K562 (cell line): ENCODE measurements around the gene MAPK8IP2. TPM values are rescaled to one million over a fixed set of nuclear protein-coding genes. Genes with fewer than 3 reads are reported as not detected.

Source experiments
- ATF1 ChIP-seq, 2 experiments: fragments of 450-650 bp in 1 of 2; IDR thresholded peaks; 2 replicates each; pipeline ENCODE4 v1.6.1; 2016; ENCODE audit warnings: missing compliant biosample characterization in 1 of 2, missing genetic modification characterization in 1 of 2
- BRD4 ChIP-seq: fragments of 200-600 bp; sonication (generic); IDR thresholded peaks from 2 replicates; pipeline ENCODE4 v1.6.1; 2017; ENCODE audit warnings: inconsistent platforms
- CBFB ChIP-seq: sonication (generic); formaldehyde crosslinking; IDR thresholded peaks from 2 replicates; pipeline ENCODE4 v1.4.0; 2020; ENCODE audit warnings: mild to moderate bottlenecking, missing genetic modification reagents
- CBX3 ChIP-seq, 2 experiments: IDR thresholded peaks; 1 replicate in 1 of 2; 2 replicates in 1 of 2; pipeline ENCODE4 v1.6.1; 2012; ENCODE audit warnings: inconsistent platforms in 2 of 2, low read length in 2 of 2, borderline replicate concordance in 1 of 2, control low read depth in 1 of 2
- CBX5 ChIP-seq: IDR thresholded peaks from 2 replicates; pipeline ENCODE4 v1.6.1; 2014; ENCODE audit warnings: low read depth, borderline replicate concordance
- CREB1 ChIP-seq, 2 experiments: sonication (generic) in 1 of 2; formaldehyde crosslinking in 1 of 2; IDR thresholded peaks; 2 replicates each; pipeline versions ENCODE4 v1.6.1 to v1.8.0; 2012 to 2022; ENCODE audit warnings: inconsistent platforms in 1 of 2, mild to moderate bottlenecking in 1 of 2, missing genetic modification reagents in 1 of 2, moderate library complexity in 1 of 2
- FOXK1 ChIP-seq: sonication (generic); formaldehyde crosslinking; IDR thresholded peaks from 2 replicates; pipeline ENCODE4 v1.8.0; 2022; ENCODE audit warnings: missing genetic modification reagents, mild to moderate bottlenecking, borderline replicate concordance
- HCFC1 ChIP-seq: IDR thresholded peaks from 2 replicates; pipeline ENCODE4 v1.6.1; 2012; ENCODE audit warnings: low read depth, low read length, improper control_type of control experiment
- HNRNPL ChIP-seq: fragments of 200-400 bp; formaldehyde crosslinking; IDR thresholded peaks from 2 replicates; pipeline ENCODE4 v1.6.1; 2017; ENCODE audit warnings: low read depth, mild to moderate bottlenecking, low read length
- MIER1 ChIP-seq: fragments of 450-650 bp; IDR thresholded peaks from 2 replicates; pipeline ENCODE4 v1.6.1; 2016; ENCODE audit warnings: antibody characterized with exemption, mild to moderate bottlenecking, low read depth
- PRMT5 ChIP-seq: sonication (generic); formaldehyde crosslinking; IDR thresholded peaks from 2 replicates; pipeline ENCODE4 v1.5.0; 2020; ENCODE audit warnings: missing genetic modification reagents
- RBM34 ChIP-seq: fragments of 200-400 bp; formaldehyde crosslinking; IDR thresholded peaks from 2 replicates; pipeline ENCODE4 v1.6.1; 2018; ENCODE audit warnings: low read length, borderline replicate concordance; ENCODE audit not compliant: insufficient read depth
- SAFB2 ChIP-seq: fragments of 200-400 bp; formaldehyde crosslinking; IDR thresholded peaks from 2 replicates; pipeline ENCODE4 v1.6.1; 2018; ENCODE audit warnings: borderline replicate concordance, low read length, low read depth, moderate library complexity; ENCODE audit not compliant: severe bottlenecking
- SMARCA5 ChIP-seq: fragments of 450-650 bp; IDR thresholded peaks from 2 replicates; pipeline ENCODE4 v1.6.1; 2016
- TAF9B ChIP-seq: fragments of 450-650 bp; IDR thresholded peaks from 2 replicates; pipeline ENCODE4 v1.6.1; 2018; ENCODE audit warnings: mild to moderate bottlenecking; ENCODE audit not compliant: partially characterized antibody
- XRCC3 ChIP-seq: fragments of 450-650 bp; IDR thresholded peaks from 2 replicates; pipeline ENCODE4 v1.6.1; 2017; ENCODE audit warnings: mild to moderate bottlenecking, moderate library complexity
- ZNF165 ChIP-seq: fragments of 250-450 bp; sonication (Bioruptor Pico); IDR thresholded peaks from 2 replicates; pipeline ENCODE4 v1.4.0; 2020; ENCODE audit warnings: borderline replicate concordance
- ZNF408 ChIP-seq: fragments of 250-450 bp; sonication (Bioruptor Pico); IDR thresholded peaks from 2 replicates; pipeline ENCODE4 v1.4.0; 2020; ENCODE audit warnings: low read depth, mild to moderate bottlenecking, moderate library complexity
- ZNF77 ChIP-seq: fragments of 250-450 bp; sonication (Bioruptor Pico); IDR thresholded peaks from 2 replicates; pipeline ENCODE4 v1.5.0; 2020
- polyA plus RNA-seq, 8 experiments: library from polyadenylated mRNA; depleted of rRNA in 4 of 8; stranded (reverse) in 5 of 8; unstranded in 3 of 8; fragments of >200 nt; fragmentation: Nextera tagmentation in 2 of 8; fragmentation: Illumina TruSeq in 1 of 8; extraction: Ambion mirVana in 2 of 8; extraction: Trizol in 1 of 8; gene quantifications; 2 replicates each; pipeline versions ENCODE4 v1.2.1 to v1.2.3, GENCODE V29; 2011 to 2014; ENCODE audit warnings: inconsistent platforms in 1 of 8, missing spikeins in 1 of 8
- total RNA-seq, 7 experiments: library from RNA; depleted of rRNA in 6 of 7; stranded (reverse); fragments of >200 nt in 6 of 7; fragmentation: Illumina TruSeq in 2 of 7; extraction: Trizol in 2 of 7; gene quantifications; 2 replicates each; pipeline versions ENCODE4 v1.2.1 to v1.2.3, GENCODE V29; 2011 to 2021; ENCODE audit warnings: low replicate concordance in 1 of 7
- TF ChIP-seq, protein P1 (sequence below), 2 experiments: fragments of 450-650 bp; conservative IDR thresholded peaks; 2 replicates each; pipeline ENCODE4 v1.6.1; 2017; ENCODE audit warnings: mild to moderate bottlenecking in 2 of 2, moderate library complexity in 2 of 2
- TF ChIP-seq, protein P2 (sequence below): IDR thresholded peaks from 3 replicates; pipeline ENCODE4 v1.6.1; 2011; ENCODE audit warnings: borderline replicate concordance, mild to moderate bottlenecking; ENCODE audit not compliant: insufficient read length, insufficient read depth
- TF ChIP-seq, protein P3 (sequence below): conservative IDR thresholded peaks from 2 replicates; pipeline ENCODE4 v1.6.1; 2011; ENCODE audit warnings: low read depth, mild to moderate bottlenecking, low read length; ENCODE audit not compliant: control insufficient read depth
- TF ChIP-seq, protein P4 (sequence below): fragments of 250-450 bp; sonication (Bioruptor Pico); IDR thresholded peaks from 2 replicates; pipeline ENCODE4 v1.8.0; 2021; ENCODE audit warnings: mild to moderate bottlenecking, moderate library complexity

MAPK8IP2 gene
- total and polyA plus RNA-seq, 9 of the 15 experiments (the other 6 are each of a cell fraction or from before 2014, with no cell fraction given): 0.01 to 0.47 (median 0.07) TPM; not detected in 2

GRCh38 chr22:50628543-50629134, 28.0 kb downstream of the MAPK8IP2 start (continued):
- TF ChIP-seq CREB1 (IDR thresholded peaks at IDR 0.05) (no peak), CREB1 (CRISPR knock-in tag; IDR thresholded peaks at IDR 0.05) (no peak), HNRNPL (no peak), FOXK1 (CRISPR knock-in tag) (no peak), PRMT5 (no peak), CBX3 (IDR thresholded peaks at IDR 0.05; ENCODE audit: borderline replicate concordance in 1 of 2, low read length in 2 of 2) (no peak), ZNF165 (CRISPR knock-in tag) (no peak), CBFB (CRISPR knock-in tag) (no peak), BRD4 (no peak), ATF1 (CRISPR knock-in tag; IDR thresholded peaks at IDR 0.05) (no peak), ATF1 (tag; IDR thresholded peaks at IDR 0.05) (no peak), SAFB2 (no peak), HCFC1 (no peak), ZNF77 (CRISPR knock-in tag) (no peak), XRCC3 (no peak), SMARCA5 (0 out of 2 replicates have a peak, but pooled peaks have one; percentile 54), CBX5 (no peak), ZNF408 (CRISPR knock-in tag) (no peak), TAF9B (no peak), MIER1 (0 out of 2 replicates have a peak, but pooled peaks have one; percentile 56), RBM34 (no peak)
- TF ChIP-seq, protein P1, sequence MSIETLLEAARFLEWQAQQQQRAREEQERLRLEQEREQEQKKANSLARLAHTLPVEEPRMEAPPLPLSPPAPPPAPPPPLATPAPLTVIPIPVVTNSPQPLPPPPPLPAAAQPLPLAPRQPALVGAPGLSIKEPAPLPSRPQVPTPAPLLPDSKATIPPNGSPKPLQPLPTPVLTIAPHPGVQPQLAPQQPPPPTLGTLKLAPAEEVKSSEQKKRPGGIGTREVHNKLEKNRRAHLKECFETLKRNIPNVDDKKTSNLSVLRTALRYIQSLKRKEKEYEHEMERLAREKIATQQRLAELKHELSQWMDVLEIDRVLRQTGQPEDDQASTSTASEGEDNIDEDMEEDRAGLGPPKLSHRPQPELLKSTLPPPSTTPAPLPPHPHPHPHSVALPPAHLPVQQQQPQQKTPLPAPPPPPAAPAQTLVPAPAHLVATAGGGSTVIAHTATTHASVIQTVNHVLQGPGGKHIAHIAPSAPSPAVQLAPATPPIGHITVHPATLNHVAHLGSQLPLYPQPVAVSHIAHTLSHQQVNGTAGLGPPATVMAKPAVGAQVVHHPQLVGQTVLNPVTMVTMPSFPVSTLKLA (conservative IDR thresholded peaks at IDR 0.05): 0 out of 4 replicates have a peak, but pooled peaks of 1 of the 2 experiments have one; percentile 2
- TF ChIP-seq, protein P2, sequence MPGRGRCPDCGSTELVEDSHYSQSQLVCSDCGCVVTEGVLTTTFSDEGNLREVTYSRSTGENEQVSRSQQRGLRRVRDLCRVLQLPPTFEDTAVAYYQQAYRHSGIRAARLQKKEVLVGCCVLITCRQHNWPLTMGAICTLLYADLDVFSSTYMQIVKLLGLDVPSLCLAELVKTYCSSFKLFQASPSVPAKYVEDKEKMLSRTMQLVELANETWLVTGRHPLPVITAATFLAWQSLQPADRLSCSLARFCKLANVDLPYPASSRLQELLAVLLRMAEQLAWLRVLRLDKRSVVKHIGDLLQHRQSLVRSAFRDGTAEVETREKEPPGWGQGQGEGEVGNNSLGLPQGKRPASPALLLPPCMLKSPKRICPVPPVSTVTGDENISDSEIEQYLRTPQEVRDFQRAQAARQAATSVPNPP: no peak
- TF ChIP-seq, protein P3, sequence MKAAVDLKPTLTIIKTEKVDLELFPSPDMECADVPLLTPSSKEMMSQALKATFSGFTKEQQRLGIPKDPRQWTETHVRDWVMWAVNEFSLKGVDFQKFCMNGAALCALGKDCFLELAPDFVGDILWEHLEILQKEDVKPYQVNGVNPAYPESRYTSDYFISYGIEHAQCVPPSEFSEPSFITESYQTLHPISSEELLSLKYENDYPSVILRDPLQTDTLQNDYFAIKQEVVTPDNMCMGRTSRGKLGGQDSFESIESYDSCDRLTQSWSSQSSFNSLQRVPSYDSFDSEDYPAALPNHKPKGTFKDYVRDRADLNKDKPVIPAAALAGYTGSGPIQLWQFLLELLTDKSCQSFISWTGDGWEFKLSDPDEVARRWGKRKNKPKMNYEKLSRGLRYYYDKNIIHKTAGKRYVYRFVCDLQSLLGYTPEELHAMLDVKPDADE: no peak
- TF ChIP-seq, protein P4, sequence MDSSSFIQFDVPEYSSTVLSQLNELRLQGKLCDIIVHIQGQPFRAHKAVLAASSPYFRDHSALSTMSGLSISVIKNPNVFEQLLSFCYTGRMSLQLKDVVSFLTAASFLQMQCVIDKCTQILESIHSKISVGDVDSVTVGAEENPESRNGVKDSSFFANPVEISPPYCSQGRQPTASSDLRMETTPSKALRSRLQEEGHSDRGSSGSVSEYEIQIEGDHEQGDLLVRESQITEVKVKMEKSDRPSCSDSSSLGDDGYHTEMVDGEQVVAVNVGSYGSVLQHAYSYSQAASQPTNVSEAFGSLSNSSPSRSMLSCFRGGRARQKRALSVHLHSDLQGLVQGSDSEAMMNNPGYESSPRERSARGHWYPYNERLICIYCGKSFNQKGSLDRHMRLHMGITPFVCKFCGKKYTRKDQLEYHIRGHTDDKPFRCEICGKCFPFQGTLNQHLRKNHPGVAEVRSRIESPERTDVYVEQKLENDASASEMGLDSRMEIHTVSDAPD (CRISPR knock-in tag): no peak
